NOMO-1 treated with DMSO at 0.1 percent for 48 hours (cell line): ENCODE results near the gene CNIH2.
"Not testable (repeated sequence)": the region's sequence is repeated elsewhere in the genome, so short reads cannot be mapped to it uniquely, and the experiment has no call there.

Source experiments
- DNase-seq: peaks from one replicate; lab custom pipeline; 2025; ENCODE audit not compliant: unreplicated experiment; lab: John Stamatoyannopoulos, UW

CNIH2 gene

DNA sequence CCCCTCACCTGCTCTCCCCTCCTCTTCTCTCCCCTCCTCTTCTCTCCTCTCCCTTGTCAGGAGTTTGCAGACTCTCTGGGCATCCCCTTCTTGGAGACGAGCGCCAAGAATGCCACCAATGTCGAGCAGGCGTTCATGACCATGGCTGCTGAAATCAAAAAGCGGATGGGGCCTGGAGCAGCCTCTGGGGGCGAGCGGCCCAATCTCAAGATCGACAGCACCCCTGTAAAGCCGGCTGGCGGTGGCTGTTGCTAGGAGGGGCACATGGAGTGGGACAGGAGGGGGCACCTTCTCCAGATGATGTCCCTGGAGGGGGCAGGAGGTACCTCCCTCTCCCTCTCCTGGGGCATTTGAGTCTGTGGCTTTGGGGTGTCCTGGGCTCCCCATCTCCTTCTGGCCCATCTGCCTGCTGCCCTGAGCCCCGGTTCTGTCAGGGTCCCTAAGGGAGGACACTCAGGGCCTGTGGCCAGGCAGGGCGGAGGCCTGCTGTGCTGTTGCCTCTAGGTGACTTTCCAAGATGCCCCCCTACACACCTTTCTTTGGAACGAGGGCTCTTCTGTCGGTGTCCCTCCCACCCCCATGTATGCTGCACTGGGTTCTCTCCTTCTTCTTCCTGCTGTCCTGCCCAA is 1.9 kb upstream of the CNIH2 start:
- DNase-seq = no peak

DNA sequence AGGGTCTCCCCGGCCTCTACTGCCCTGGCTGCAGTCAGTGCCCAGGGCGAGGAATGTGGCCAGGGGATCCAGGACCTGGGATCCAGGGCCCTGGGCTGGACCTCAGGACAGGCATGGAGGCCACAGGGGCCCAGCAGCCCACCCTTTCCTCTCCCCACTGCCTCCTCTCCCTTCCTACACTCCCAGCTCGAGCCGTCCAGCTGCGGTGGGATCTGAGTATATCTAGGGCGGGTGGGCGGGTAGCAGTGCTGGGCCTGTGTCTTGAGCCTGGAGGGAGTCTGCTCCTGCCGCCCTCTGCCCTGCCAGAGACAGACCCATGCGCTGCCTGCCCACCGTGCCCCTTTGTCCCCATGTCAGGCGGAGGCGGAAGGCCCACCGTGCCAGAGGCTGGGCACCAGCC is 1.4 kb upstream of the CNIH2 start:
- not testable (repeated sequence) for DNase-seq

DNA sequence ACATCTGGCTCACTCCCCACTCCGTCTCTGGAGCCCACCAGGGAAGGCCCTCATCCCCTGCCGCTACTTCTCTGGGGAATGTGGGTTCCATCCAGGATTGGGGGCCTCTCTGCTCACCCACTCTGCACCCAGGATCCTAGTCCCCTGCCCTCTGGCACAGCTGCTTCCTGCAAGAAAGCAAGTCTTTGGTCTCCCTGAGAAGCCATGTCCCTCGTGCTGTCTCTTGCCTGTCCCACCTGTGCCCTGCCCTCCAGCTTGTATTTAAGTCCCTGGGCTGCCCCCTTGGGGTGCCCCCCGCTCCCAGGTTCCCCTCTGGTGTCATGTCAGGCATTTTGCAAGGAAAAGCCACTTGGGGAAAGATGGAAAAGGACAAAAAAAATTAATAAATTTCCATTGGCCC is 911 bp upstream of the CNIH2 start:
- DNase-seq = not testable (repeated sequence)

DNA sequence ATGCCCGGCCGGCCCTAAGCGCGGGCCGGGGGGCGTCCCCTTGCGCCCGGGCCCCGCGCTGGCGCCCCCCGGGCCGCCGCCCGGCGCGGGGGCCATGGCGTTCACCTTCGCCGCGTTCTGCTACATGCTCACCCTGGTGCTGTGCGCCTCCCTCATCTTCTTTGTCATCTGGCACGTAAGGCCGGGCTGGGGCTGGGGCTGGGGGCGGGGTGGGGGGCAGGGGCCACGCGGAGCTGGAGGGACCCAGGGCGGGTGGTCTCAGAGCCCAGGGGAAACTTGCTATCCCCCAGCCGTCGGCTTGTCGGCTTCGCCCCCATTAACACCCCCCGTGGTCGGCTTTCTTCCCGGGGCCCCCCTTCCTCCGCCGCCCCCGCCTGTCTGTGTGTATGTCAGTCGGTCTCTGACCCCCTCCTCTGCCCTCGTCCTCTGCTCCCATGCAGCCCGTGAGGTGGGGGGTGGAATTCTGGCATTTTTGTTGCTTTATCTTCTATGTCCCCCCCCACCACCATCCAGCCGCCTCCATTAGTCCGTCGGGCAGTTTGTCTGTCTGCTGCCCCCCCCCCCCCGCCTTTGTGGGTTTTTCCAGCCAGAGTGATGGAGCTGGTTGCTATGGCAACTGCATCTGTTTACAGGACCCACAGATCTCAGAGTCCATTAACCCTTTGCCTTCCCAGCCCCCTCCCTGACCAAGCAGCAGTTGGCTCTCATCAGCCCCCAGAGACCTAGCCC is 552 bp downstream of the CNIH2 start:
- DNase-seq = no peak

DNA sequence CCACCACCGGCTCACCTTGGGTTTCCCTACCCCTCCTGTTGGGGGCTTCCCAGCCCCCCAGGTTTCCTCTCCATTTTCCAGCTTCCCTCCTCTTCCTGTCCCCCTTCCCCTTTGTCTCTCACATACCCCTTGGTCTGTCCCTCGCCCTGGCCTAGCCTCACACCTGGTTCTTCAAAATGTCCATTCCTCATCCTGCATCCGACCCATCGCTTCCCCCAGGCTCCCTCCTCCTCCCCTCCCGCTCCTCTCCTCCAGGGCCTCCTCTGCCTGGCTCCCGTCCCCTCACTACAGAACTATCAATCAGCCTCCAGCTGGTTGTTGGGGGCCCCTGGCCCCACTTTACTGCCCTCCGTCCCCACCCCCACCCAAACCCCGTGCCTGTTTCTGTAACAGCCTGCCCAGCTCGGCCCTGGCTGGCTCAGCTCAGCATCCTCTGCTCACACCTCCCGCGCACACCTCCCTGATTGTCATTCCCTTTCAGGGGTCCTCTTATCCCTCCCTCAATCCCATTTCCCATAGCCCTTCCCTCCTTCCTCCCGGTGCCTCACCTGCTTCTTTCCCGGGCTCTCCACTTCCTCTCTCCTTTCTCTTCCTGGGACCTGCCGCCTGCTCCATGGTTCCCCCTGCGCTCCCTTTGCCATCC is 1.2 kb downstream of the CNIH2 start:
- no peak for DNase-seq

DNA sequence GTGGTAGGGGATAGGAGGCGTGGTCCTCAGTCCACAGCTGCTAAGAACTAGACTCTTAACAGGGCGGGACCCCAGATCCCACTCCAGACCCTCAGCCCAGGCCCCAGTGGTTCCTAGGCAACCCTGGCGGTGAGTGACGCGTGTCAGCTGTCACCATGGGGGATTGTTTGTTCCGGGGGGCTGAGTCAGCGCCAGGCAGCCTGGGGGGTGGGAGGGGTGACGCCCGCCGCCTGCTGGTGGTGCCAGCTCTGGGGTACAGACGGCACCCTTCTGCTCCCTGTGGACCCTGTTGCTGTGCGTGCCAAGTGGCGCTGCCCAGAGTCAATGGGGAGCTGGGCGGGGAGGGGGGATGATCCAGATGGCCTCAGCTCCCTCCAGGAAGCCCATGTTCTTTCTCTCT is 2.5 kb downstream of the CNIH2 start:
- DNase-seq = no peak

DNA sequence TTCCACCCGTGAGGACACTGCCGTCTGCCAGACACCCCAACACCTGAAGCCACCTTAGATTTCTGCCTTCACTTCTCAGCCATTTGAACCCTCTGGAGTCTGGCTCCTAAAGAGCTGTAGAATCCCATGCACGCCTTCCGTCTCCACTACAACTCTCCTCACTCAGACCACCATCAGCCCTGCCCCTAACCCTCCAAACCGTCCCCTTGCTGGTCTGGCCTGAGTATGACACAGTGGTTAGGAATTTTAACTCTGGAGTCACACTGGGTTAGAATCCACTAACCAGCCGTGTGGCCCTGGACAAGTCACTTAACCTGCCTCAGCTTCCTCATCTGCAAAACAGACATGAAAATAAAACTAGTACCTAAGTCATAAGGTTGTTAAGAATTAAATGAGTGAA is 3.0 kb downstream of the CNIH2 start:
- DNase-seq = no peak

DNA sequence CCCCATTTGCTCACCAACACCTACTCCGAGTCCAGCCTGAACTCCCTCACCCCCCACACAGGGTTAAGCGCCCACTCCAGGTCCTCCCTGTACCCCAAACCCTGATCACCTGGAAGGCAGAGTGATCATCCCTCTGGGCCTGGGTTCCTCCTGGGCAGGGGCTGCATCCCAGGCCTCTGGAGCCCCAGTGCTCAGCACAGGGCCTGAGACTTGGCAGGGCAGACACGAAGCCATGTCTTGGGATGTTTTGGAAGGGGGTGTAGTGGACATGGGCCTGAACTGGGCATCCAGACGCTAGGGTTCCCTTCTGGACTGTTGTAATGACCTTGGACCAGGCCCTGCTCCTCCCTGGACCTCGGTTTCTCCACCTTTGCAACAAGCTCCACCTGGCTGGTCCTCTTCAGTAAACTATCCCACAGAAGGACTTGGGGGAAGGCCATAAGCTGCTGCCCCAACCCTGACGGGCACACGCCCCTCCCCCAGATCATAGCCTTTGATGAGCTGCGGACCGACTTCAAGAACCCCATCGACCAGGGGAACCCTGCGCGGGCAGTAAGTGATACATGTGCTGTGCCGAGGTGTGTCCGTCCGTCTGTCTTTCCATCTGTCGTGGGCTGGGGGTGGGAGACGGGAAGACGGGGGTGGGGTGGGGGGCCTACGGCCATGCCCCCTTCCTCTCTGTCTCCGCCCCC is 3.9 kb downstream of the CNIH2 start:
- DNase-seq = no peak

DNA sequence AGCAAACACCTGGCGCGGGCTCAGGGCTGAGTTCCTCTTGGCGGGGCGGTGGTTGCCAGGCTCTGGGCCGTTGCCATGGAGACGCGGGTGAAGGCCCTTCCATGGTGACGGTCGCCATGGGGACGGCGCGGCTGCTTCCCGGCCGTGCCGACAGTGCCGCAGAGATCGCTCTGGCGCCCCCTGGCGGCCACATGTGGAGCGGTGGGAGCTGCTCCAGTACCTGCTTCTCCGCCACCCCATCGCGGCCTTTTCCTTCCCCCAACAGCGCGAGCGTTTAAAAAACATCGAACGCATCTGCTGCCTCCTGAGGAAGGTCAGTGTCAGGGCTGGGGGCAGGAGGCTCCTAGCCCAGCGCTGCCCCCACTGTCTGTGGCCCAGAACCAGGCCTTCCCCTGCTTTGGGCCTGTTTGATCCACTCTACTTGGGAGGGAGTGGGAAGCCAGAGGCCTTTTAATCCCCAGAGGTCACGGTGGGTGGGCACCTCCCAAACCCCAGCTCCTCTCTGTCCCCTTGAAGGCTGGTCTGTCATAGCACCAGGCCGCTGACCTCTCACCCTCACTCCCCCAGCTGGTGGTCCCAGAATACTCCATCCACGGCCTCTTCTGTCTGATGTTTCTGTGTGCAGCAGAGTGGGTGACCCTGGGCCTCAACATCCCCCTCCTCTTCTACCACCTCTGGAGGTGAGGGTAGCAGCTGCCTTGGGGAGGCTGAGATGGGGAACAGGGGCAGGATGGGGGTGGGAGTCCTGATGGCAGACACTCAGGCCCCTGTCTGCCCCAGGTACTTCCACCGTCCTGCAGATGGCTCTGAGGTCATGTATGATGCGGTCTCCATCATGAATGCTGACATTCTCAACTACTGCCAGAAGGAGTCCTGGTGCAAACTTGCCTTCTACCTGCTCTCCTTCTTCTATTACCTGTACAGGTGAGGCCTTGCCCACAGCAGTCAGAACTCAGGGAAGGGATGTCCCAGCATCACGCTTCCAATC is 4.8 kb downstream of the CNIH2 start:
- DNase-seq = peak; percentile 96

DNA sequence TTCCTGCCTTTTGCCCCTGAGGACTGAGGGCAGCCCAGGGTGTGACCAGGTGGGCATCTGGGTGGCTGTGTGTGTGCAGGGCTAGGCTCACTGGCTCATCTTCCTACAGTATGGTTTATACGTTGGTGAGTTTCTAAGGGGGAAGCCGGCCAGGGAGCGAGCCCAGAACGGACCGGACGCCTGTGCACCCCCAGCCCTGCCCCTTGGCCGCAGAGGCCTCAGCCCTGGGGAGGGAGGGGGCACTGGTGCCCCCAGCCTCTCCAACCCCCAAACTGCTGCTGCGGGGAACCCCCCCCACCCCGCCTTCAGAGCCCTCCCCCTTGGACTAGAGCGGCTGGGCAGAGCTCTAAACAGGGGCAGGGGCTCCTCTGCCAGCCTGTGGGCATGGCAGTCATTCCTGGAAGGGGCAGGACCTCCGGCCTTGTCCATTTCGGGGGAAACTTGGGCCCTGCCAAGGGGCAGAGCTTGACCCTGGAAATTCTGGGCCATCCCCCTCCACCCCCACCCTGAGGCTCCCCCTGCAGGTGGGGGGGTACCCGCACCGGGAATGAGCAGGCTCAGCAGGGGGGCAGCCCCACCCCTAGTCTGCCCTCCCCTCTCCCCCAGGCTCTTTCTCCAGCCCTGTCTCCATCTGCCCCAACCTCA is 5.6 kb downstream of the CNIH2 start:
- DNase-seq = no peak

DNA sequence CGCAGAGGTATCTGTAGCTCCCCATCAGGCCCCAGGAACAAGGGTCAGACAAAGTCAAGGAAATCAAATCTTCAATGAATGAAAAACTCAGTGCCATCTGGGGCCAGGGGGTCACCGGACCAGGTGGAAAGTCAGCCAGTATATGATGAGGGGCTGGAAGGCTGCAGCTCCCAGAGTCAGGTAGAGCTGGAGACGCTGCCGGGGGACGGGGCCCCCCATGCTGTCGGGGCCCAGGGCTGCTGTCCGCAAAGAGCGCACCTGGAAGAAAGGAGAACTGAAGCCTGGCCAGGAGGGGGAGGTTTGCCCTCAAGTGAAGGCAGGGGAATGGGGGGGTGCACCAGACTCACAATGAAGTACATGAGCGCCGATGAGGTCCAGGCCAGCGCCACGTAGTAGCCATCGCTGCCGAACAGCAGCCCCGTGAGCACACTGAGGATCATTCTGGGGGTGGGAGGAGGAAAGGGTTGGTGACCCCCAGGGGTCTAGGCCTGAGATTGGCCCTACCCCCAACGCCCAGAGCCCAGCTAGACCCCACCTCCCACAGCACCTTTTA is 6.6 kb downstream of the CNIH2 start:
- no peak for DNase-seq

DNA sequence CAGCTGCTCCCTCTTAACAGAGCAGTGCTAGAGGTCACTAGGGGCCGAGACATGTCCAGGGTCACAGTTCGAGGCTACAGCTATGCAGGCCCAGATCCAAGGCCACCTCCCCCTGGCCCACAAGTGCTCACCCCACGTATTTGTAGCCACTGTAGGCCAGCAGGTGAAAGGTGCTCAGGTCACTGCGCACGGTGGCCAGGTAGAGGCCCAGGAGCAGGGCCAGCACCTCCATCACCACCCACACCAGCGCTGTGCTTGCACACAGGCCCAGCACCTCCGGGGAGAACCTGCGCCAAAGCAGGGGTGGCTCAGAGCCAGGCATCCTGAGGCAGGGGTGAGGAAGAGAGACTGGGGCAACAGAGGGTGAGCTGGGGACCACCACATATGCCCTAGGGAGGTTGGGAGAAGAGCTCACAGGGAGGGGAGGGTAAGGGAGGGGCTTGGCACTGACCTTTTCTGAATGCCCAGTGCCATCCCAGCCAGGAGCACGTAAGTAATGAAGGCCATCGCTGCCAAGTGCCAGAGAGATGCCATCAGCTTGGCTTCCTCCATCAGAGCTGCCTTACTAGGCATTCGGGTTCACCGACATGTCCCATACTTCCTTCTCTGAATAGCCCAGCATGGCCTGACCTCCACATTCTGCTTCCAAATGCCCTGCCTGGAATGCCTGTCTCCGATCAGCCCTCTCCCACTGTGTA is 7.4 kb downstream of the CNIH2 start:
- DNase-seq = no peak

DNA sequence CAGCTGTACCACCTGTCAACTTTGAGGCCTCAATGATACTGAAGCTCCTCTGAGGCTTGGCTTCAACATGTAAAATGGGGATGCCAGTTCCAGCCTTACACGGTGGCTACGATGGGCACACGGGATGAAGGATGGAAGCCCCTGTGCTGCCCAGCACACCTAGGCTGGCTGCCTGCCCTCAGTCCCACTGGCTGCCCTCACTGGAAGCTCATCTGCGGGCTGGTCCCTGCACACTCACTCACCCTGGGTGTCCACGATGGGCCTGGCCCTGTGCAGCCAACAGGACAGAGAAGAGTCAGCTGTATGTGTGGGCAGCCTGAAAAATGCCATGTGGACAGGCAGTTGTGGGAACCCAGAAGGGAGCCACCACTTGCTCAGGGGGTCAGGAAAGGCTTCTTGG is 8.7 kb downstream of the CNIH2 start:
- no peak for DNase-seq

DNA sequence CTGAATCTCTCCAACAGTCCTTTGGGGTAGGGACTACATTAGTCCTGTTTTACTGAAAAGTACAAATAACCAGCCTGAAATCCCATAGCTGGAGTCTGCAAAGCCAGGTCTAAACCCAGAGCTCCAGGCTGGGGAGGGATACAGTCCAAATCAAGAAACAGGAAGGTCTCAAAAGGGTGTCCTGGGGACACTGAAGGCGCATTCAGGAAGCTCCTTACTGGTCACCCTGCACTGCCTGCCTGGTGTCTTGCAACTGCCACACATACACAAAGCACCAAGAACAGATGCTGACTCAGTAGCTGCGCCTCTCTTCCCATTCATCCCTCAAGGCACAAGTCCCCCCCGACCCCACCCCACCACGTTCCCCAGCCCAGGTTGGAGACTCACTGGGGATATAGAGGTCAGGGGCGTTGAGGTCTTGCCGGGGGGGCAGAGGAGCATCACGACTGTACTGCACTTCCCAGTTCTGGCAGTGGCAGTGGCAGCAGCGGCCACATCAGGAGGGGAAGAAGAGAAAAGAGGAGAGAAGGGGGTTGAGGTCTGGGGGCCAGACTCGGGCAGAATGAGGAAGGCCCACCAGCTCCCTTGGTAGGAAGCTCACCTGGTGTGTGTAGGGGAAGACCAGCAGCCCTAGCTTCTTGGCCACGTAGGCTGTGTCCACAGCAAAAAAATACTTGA is 9.4 kb downstream of the CNIH2 start:
- DNase-seq = no peak

DNA sequence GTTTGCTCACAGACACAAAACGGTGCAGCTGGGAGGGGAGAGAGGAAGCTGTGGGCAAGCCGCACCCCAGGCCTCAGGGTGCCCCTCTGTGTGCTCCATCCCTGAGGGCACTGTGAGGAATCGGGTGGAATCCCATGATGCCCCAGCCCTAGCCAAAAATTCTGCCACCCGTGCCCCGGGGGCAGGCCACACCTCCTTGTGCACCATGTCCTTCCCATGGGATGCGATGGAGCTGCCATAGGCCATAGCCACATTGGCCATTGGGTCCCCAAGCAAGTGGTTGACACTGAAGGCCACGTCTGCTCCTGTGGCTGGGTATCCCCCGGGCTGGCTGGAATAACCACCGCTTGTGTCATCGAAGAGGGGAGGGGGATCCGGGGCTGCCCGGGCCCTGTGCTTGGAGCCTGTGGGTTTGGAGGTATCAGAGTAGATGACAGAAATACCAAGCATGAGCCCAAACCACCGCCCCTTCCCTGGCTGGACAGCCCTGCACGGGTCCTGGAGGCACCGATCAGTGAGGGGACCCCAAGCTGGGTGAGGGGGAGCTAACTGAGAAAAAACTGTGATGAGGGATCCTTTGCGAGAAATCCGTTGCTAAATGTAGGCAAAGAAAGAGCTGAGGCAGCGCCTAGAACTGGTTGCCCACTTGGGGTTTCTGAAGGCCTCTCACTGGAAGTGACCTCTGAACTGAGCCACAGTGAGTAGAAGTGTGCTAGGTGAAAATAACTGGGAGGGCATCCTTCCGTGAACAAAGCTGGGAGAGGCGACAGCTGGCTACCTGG is 10.1 kb downstream of the CNIH2 start:
- no peak for DNase-seq

DNA sequence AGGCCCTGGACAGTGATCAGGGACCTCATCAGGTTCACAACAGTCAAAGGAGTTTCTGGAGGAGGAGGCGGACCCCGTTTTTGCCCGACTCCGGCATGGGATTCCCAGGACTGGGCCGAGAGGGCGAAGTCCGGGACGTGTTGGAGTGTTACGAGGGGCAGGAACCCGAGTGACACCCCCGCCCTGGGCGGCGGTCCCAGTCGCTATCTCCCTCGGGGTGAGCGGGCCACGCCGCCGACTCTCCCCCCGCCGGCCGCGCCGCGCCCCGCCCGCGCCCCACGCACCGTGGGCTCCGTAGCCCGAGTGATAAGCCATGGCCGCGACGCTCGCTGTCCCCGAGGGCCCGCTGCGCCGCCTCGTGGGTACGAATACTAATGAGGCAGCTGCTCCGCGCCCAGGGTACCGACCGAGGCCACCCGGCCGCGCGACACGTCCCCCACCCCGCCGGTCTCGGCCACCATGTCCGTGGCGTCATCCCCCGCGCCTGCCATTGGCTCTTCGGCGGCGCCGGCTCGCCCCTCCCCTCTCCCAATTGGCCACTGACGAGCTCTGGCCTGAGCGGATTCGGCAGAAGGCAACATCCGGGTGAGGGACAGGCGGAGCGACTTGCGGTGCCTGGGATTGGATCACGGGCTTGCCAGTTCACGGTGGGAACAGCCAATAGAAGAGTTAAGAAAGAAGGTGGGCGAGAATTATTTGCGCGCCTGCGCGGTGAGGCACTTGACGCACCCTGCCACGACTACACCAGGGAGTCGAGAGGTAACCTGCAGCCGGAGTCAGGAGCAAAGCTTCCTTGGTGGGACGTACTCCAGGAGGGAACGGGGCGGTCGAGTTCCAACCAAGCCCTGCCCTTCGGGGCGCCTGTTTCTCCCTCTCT is 10.9 kb downstream of the CNIH2 start, which contains the start of gene YIF1A:
YIF1A (minus strand) TSS at position 473 of the 877 bp plus-strand sequence; CDS start at position 315, 158 bp downstream.
- peak; percentile 99 for DNase-seq
